Kidney capillary endothelial cell (primary cell): ENCODE results near the gene NT5DC3.

Source experiments
- DNase-seq: peaks from one replicate; pipeline ENCODE4 v3.0.0-alpha.2; 2018; ENCODE audit warnings: low spot score

Gene NT5DC3

GRCh38 chr12:103840876-103841689 is at the start of gene NT5DC3:
Gene NT5DC3, minus strand, starts transcription at chr12:103841234. Its CDS starts 78 bp downstream, at chr12:103841156.
- peak; percentile 68 for DNase-seq

- DNase-seq = no peak
Observed at GRCh38 chr12:103887738-103888137, 46.7 kb upstream of the NT5DC3 start.

- DNase-seq = no peak
Observed at GRCh38 chr12:103886195-103886797, 45.3 kb upstream of the NT5DC3 start.

GRCh38 chr12:103884316-103884715 is 43.3 kb upstream of the NT5DC3 start:
- peak; percentile 11 for DNase-seq

GRCh38 chr12:103883908-103884307 is 42.9 kb upstream of the NT5DC3 start:
- no peak for DNase-seq

GRCh38 chr12:103882861-103883596 is 42.0 kb upstream of the NT5DC3 start:
- DNase-seq = no peak

- DNase-seq = no peak
Observed at GRCh38 chr12:103881261-103881660, 40.2 kb upstream of the NT5DC3 start.

GRCh38 chr12:103880299-103881142 is 39.5 kb upstream of the NT5DC3 start:
- peak; percentile 7 for DNase-seq

- no peak for DNase-seq
Observed at GRCh38 chr12:103879878-103880277, 38.8 kb upstream of the NT5DC3 start.

- DNase-seq = no peak
Observed at GRCh38 chr12:103879048-103879692, 38.1 kb upstream of the NT5DC3 start.

GRCh38 chr12:103877934-103878510 is 37.0 kb upstream of the NT5DC3 start:
- peak; percentile 62 for DNase-seq

- DNase-seq = no peak
Observed at GRCh38 chr12:103877288-103877687, 36.3 kb upstream of the NT5DC3 start.

GRCh38 chr12:103875666-103876065 is 34.6 kb upstream of the NT5DC3 start:
- no peak for DNase-seq

GRCh38 chr12:103868215-103868614 is 27.2 kb upstream of the NT5DC3 start:
- DNase-seq = no peak

- no peak for DNase-seq
Observed at GRCh38 chr12:103865151-103865730, 24.2 kb upstream of the NT5DC3 start.

- DNase-seq = no peak
Observed at GRCh38 chr12:103864710-103865109, 23.7 kb upstream of the NT5DC3 start.

- peak; percentile 10 for DNase-seq
Observed at GRCh38 chr12:103858953-103859601, 18.0 kb upstream of the NT5DC3 start.

GRCh38 chr12:103858335-103858734 is 17.3 kb upstream of the NT5DC3 start:
- DNase-seq = no peak

GRCh38 chr12:103857164-103857563 is 16.1 kb upstream of the NT5DC3 start:
- DNase-seq = no peak
